ENCODE measurements around the gene GNAI3.

Gene GNAI3

GRCh38 chr1:109527098-109527811 is 21.2 kb upstream of the GNAI3 start:
- H3K4me3 ChIP-seq (ENCODE audit: low read depth, low read length): no peak overlapping the region
- no peak for TF ChIP-seq CTCF (IDR thresholded peaks at IDR 0.05; ENCODE audit: borderline replicate concordance, insufficient read depth, low read depth, low read length)

- TF ChIP-seq CTCF (IDR thresholded peaks at IDR 0.05; ENCODE audit: borderline replicate concordance, insufficient read depth, low read depth, low read length): no peak
- H3K4me3 ChIP-seq (ENCODE audit: low read depth, low read length): no peak overlapping the region
Measured at GRCh38 chr1:109527846-109528695, 20.3 kb upstream of the GNAI3 start.

- TF ChIP-seq CTCF (IDR thresholded peaks at IDR 0.05; ENCODE audit: borderline replicate concordance, insufficient read depth, low read depth, low read length): no peak
- H3K4me3 ChIP-seq (ENCODE audit: low read depth, low read length): no peak overlapping the region
Measured at GRCh38 chr1:109528712-109529111, 19.7 kb upstream of the GNAI3 start.

DNA sequence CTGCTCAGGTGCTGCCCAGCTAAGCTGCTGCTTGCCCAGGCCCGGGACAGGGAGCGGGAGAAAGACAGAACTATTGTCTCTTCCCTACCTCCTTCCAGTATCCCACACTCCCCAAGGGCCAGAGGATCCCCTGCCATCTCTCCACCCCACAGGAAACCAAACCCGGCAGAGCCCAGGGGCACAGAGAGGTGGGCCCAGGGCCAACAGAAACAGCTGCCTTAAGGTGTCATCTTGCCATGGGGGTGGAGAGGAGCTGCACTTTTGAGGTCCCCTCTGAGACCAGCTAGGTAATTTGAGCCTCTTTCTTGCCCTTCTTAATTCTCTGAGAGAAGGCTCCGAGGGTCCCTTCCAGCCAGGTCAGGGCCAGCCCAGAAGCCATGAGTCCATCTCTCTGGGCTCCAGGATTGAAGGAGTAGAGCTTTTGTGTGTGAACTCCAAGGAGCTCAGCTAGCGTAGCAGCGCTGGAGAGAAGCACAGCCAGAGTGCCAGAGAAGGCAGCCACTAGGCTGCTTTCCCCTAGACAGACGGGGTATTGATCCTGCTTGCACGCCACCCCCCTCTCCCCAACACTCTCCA is 18.4 kb upstream of the GNAI3 start:
- no peak for TF ChIP-seq CTCF (IDR thresholded peaks at IDR 0.05; ENCODE audit: borderline replicate concordance, insufficient read depth, low read depth, low read length)
- H3K4me3 ChIP-seq (ENCODE audit: low read depth, low read length): no peak overlapping the region

DNA sequence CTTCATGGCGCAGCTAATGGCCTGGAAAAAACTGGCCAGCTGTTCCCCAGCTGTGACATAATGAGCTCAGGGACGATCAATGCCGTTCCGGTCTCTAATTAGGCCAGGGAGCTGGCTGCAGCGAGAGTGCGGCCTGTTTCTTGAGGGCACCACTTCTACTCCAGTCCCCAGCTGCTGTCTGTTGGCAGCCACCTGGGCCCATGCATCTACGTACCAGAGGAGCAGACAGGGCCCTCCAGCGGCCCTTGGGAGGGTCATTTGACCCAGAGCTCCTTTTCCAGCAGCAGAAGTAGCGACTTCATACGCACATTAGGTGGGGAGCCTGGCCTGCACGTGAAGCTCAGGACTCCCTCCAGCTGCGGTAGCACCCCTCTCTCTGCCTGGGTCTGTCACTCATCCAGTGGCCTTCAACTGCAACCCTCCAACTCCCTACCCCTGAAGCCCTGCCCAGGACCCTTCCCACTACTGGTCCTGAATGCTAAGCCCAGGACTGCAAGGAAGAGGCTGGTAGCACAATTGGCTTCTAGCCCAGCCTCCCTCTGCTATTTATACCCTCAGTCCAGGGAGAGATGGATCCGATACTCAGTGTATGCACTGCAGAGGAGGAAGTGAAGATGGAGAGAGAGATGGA is 17.8 kb upstream of the GNAI3 start:
- H3K4me3 ChIP-seq (ENCODE audit: low read depth, low read length): no peak overlapping the region
- no peak for TF ChIP-seq CTCF (IDR thresholded peaks at IDR 0.05; ENCODE audit: borderline replicate concordance, insufficient read depth, low read depth, low read length)

- no peak overlapping the region for H3K4me3 ChIP-seq (ENCODE audit: low read depth, low read length)
Measured at GRCh38 chr1:109531380-109531779, 17.0 kb upstream of the GNAI3 start.

More at GRCh38 chr1:109531380-109531779, 17.0 kb upstream of the GNAI3 start:
- no peak for TF ChIP-seq CTCF (IDR thresholded peaks at IDR 0.05; ENCODE audit: borderline replicate concordance, insufficient read depth, low read depth, low read length)

Data from GM12875 (cell line).